Activated CD4-positive, alpha-beta T cell treated with anti-CD3 and anti-CD28 coated beads, Interleukin-2, amount 50 U/mL, for 24 hours (primary cell): ENCODE results near the gene MCU.

ENCODE experiments used
- DNase-seq, 2 donors: peaks; one replicate each; pipeline ENCODE4 v3.0.0-alpha.2; 2020; ENCODE audit warnings: low read depth in 1 of 2, low spot score in 1 of 2

MCU gene

GRCh38 chr10:72800741-72801092 lies 108.8 kb downstream of the MCU start:
- no peak for DNase-seq

DNA sequence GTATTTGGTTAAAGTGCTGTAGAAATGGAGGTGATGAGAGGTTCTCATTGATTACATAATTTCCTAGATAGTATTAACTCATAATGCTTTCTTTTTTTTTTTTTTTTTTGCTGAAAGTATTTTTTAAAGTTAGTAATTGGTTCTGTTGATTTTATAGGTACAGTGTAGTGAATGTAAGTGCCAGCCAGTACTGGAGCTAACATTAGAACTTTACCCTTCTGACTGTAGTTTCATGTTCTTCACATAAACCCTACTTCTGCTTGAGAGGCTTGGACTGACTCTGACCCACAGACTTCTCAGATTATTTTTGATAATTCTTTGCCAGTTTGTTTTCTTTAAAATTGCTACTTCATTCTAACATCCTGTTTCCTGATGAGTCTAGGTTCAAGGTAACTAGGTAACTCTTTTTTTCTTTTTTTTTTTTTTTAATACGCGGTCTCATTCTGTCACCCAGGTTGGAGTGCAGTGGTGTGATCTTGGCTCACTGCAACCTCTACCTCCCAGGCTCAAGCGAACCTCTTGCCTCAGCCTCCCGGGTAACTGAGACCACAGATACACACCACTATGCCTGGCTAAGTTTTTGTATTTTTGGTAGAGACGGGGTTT lies 109.4 kb downstream of the MCU start:
- no peak for DNase-seq

GRCh38 chr10:72802332-72802731 lies 110.4 kb downstream of the MCU start:
- no peak for DNase-seq

- no peak for DNase-seq
Observed at GRCh38 chr10:72802763-72803505, 111.0 kb downstream of the MCU start.

DNA sequence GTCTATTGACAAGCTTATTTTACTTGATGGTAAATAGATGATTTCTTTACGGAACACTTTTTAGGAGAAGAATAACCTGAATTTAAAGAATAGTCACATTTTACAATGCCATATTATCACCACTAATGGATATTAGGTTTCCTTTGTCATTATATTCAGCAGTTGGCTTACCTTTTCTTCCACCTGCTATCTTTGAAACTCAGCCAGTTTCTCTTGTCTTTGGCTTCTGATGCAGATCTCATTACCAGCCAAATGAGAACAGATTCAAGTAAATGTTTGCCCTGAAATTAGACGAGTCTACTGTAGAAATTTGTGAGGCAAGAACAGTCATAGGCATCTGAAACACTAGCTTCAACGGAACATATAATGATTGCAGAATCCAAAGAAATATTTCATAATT lies 116.1 kb downstream of the MCU start:
- DNase-seq: no peak

DNA sequence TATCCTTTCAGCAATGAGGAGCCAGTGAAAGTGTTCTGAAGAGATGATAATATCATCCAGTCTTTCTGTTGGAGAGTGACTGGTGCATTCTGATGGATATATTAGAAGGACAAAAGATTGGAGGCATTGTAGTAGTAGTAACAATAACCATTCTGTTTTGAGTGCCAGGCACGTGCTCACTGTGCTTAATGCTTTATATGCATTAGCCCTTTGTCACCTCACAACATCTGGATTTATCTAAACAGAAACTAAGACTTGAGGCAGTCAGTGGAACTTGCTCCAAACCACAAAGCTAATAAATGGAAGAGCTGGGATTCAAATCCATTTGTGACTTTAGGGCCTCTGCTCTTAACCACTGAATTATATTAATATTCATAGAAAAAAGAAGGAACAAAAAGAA lies 117.1 kb downstream of the MCU start:
- DNase-seq: no peak

GRCh38 chr10:72810976-72811375 lies 119.0 kb downstream of the MCU start:
- DNase-seq: no peak

DNA sequence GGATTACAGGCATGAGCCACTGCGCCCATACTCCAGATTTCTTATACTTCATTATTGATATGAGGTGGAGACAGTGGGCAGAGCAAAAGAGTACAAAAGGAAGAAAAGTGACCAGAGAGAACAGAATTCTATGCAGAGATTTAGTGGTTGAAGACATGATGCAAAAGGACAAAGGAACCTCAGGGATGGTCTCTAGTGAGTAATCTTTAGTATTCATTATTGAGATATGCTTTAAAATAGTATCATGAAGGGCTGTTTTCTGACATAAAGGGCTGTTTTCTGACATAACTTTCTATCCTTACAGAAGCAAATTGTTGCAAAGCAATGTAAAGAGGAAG lies 120.4 kb downstream of the MCU start:
- no peak for DNase-seq

DNA sequence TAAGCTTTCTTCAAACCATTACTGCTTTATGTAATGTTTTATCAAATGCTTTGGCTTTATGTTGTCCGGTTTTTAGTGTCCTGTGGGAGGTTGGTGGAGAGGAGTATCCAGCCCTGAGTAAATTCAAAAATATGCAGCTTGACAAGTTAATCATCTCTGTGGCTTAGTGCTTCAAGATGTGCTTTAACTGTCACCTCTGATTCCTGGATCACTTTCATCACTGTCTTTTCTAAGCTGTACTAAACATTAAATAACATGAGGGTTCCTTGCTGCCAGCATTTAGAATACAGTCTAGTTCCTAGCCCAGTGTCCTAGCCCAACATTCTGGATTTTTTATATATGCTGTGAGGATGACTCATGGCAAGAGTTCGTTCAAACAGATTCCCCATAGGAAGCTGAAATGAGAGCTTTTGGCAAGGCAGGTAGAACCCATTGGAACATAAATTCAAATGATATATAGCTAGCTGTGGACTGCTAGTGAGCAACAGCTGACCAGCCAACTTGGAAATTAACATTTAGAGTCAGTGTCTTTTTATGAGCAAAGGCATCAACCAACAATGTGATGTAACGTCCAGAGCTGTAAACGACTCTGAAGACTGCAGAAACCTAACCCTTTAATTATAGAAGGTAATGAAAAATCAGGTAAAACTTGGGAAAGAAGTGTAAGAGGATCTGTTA lies 120.9 kb downstream of the MCU start:
- no peak for DNase-seq

- no peak for DNase-seq
Observed at GRCh38 chr10:72814099-72814790, 122.3 kb downstream of the MCU start.

DNA sequence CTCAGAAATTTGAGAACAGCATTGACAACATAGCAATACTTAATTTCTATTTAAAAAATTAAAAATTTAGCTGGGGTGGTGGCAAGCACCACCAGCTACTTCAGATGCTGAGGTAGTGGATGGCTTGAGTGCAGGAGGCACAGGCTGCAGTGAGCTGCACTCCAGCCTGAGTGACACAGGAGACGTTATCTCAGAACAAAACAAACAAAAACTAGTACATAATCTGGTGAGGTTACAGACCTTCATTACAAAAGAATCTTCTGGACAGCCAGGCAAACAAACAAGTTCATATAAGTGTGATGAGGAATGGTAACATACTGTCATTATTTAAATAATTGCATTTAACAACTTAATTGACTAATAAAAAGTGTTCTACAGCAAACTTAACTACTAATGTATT lies 124.6 kb downstream of the MCU start:
- no peak for DNase-seq

- no peak for DNase-seq
Observed at GRCh38 chr10:72818076-72818475, 126.1 kb downstream of the MCU start.

DNA sequence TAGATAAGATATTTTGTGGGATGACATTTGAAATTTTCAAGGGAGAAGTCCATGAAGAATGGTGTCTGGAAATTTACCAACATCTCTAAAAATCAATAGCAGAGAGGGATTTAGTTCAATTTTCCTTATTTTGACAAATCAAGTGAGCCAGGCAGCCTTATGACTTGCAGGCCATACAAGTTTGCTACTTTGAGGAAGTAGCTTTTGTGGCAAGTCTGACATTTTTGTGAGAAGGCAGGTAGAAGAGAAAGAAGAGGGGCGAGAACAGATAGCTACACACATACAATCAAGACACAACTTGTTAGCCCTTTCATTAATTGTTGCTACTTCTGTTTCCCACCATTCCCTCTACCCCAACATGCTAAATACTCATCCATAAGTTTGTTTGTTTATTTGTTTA lies 127.1 kb downstream of the MCU start:
- no peak for DNase-seq

DNA sequence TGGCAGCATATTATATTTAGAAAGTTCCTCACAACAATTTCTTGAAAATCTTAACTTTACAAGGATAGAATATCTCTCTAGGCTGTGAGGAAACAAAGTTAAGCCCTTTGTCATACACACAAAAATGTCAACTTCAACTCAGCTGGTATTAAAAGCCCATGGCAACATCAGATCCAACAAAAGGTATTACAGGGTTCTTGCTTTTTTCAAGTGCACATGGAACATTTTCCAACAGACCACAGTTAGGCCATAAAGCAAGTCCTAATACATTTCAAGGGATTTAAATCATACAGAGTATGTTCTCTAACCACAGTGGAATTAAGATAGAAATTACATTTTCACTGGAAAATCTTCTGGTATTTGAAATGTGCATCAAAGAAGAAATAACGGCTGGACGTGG lies 129.7 kb downstream of the MCU start:
- DNase-seq: no peak

DNA sequence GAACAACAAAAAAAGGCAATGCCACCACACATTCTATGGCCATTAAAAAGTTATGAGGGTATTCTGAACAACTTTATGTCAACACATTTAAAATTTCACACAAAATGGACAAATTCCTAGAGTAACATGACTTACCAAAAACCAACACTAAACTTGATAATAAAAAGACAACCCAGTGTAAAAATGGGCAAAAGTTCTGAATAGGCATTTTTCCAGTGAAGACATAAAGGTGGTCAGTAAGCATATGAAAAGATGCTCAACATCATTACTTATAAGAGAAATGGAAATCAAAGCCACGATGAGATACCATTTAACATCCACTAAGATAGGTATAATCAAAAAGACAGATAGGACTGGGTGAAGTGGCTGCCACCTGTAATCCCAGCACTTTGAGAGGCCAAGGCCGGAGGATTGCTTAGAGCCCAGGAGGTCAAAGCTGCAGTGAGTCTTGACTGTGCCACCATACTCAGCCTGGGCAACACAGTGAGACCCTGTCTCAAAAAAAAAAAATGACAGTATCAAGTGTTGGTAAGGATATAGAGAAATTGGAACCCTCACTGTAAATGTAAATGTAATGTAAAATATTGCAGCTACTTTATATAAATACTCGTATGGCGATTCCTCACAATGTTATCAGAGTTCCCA lies 130.5 kb downstream of the MCU start:
- no peak for DNase-seq

- DNase-seq: no peak
Observed at GRCh38 chr10:72825163-72825562, 133.2 kb downstream of the MCU start.

DNA sequence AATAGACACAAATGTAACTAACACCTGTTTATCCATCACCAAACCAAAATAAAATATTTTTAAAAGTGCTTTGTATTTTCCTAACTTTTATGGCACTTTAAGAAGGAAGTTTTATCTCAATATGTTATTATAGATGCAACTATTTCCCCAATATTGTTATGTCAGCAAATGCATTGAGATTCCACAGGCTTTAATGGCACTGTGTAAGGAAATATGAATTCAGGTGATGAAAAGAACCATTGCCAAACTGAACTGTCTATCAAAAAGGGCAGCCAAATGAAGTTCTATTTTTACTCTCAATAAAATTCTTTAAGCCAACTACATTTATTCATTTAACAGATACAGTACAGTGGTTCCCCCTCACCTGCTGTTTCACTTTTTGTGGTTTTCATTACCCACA lies 134.4 kb downstream of the MCU start:
- no peak for DNase-seq

DNA sequence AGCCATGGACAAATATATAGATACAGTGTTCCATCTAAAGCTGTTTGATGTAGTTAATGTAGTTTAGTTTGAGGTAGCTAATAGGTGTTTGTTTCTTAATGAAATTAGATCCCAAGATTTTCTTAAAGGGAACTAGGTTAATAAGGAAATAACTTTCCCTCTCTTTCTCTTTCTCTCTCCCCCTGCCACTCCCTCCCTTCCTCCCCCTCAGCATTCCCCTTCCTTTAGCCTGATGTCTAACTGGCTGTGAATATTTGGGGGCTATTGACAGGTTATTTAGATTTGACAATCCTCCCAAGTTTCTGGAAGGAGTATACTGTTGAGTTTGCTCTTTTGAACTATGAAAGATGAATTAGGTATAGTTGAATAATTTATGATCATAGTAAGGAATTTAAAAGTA lies 136.4 kb downstream of the MCU start:
- no peak for DNase-seq

- DNase-seq: no peak
Observed at GRCh38 chr10:72830625-72831024, 138.7 kb downstream of the MCU start.

DNA sequence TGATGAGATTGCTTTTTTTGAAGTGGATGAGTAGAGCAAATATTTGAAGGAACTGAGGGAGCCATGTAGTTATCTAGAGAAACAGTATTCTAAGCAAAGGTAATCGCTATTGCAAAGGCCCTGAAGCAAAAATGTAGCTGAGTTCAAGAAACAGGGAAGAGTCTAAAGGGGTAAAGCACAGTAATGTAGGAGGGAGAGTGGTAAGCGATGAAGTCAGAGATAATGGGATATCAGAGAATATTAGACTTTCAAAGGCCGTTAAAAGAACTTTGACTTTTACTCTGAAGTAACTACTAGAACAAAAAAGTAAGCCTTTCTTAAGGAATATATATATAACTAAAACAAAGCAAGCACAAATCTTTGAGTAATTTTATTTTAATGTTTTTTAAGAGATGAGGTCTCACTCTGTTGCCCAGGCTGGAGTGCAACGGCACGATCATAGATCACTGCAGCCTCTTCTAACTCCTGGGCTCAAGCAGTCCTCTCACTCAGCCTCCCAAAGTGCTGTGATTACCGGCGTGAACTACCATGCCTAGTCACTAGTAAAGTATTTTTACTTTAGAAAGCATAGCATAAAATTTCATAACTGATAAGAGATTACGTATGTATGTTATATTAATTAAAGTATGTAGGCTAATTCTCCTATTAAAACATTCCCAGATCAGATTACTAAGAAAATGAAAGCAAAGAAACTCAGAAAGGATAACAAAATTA lies 139.9 kb downstream of the MCU start:
- DNase-seq: no peak

DNA sequence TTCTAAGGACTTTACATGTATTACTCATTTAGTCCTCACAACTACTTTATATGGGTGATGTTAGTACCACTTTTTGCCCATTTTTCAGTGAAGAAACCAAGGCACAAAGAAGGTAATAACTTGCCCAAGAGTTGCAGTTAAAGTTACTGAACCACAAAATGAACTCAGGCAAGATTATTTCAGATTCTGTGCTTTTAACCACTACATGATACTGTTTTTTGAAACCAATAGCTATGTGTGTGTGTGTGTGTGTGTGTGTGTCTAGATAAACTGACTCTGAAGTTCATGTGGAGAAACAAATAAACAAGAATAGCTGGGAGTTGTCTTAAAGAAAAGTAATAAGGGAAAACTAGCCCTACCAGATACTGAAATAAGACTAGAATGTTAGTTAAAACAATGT lies 140.8 kb downstream of the MCU start:
- DNase-seq: no peak
